ENCODE data around the gene C1QTNF9. TPM values are rescaled to one million over a fixed set of nuclear protein-coding genes. Genes with fewer than 3 reads are reported as not detected.

Gene C1QTNF9
- total and polyA plus RNA-seq, 2 donors (not counting 3 experiments of a cell fraction or from before 2014, with no cell fraction given) = not detected

GRCh38 chr13:24308068-24308445, 1.3 kb upstream of the C1QTNF9 start:
- Histone ChIP-seq H3K9ac (replicated peaks; ENCODE audit: extremely low read depth, insufficient read depth, low read length) (no peak overlapping the region), H3K4me3 (replicated peaks in 1 of 3; ENCODE audit: insufficient read depth in 1 of 3, low read depth in 1 of 3, low read length in 3 of 3) (no peak overlapping the region), H3K4me1 (ENCODE audit: control insufficient read depth, extremely low read depth, insufficient read depth, low read length) (no peaks in the 10 kb centered on the region), H4K20me1 (replicated peaks; ENCODE audit: control insufficient read depth, extremely low read depth, insufficient read depth, low read length) (no peaks in the 10 kb centered on the region), H3K9me3 (replicated peaks; ENCODE audit: control insufficient read depth, insufficient read depth, low read length) (no peaks in the 10 kb centered on the region), H3K9me1 (replicated peaks; ENCODE audit: control insufficient read depth, extremely low read depth, insufficient read depth, low read length) (no peaks in the 10 kb centered on the region), H3K4me2 (ENCODE audit: insufficient read depth, low read length) (no peak overlapping the region), H2AFZ (ENCODE audit: low read depth, low read length) (no peak overlapping the region), H3K79me2 (ENCODE audit: control insufficient read depth, insufficient read depth, low read length) (no peaks in the 10 kb centered on the region), H3K36me3 (ENCODE audit: control insufficient read depth in 2 of 2, extremely low read depth in 1 of 2, insufficient read depth in 2 of 2, low read length in 2 of 2) (no peaks in the 10 kb centered on the region), H3K27me3 (ENCODE audit: control insufficient read depth in 2 of 2, insufficient read depth in 2 of 2, low read length in 2 of 2) (no peaks in the 10 kb centered on the region), H3K27ac (ENCODE audit: insufficient read depth, low read depth, low read length) (no peak overlapping the region)
- ChIA-PET POLR2A (no interaction called here), CTCF (no interaction called here)
- dilution Hi-C loops (cut with MboI; ENCODE audit: extremely low pct_ligation_motif_present, low sequenced_read_pairs) = no loop called here
- FAIRE-seq = no peak
- no peak for TF ChIP-seq POLR2AphosphoS5 (IDR thresholded peaks at IDR 0.05; ENCODE audit: insufficient read depth, low read depth, low read length)
- TF ChIP-seq MAX (IDR thresholded peaks at IDR 0.05; ENCODE audit: insufficient read depth, insufficient read length) = no peak
- TF ChIP-seq, protein P1, sequence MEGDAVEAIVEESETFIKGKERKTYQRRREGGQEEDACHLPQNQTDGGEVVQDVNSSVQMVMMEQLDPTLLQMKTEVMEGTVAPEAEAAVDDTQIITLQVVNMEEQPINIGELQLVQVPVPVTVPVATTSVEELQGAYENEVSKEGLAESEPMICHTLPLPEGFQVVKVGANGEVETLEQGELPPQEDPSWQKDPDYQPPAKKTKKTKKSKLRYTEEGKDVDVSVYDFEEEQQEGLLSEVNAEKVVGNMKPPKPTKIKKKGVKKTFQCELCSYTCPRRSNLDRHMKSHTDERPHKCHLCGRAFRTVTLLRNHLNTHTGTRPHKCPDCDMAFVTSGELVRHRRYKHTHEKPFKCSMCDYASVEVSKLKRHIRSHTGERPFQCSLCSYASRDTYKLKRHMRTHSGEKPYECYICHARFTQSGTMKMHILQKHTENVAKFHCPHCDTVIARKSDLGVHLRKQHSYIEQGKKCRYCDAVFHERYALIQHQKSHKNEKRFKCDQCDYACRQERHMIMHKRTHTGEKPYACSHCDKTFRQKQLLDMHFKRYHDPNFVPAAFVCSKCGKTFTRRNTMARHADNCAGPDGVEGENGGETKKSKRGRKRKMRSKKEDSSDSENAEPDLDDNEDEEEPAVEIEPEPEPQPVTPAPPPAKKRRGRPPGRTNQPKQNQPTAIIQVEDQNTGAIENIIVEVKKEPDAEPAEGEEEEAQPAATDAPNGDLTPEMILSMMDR (IDR thresholded peaks at IDR 0.05; ENCODE audit: extremely low read depth in 1 of 2, insufficient read depth in 1 of 2, low read depth in 1 of 2, low read length in 2 of 2) = no peak
- no peak for TF ChIP-seq POLR2A (IDR thresholded peaks at IDR 0.05; ENCODE audit: low read depth, low read length)
- no TSS peak for BruUV-seq (replicated peaks)
- DNase-seq (ENCODE audit: low read depth, low spot score) = no peak
- intact Hi-C loops (cut with micrococcal nuclease) = no loop called here

GRCh38 chr13:24308488-24309020, 826 bp upstream of the C1QTNF9 start:
- H3K27me3 ChIP-seq (ENCODE audit: control insufficient read depth in 2 of 2, insufficient read depth in 2 of 2, low read length in 2 of 2) = no peaks in the 10 kb centered on the region
- H3K4me1 ChIP-seq (ENCODE audit: control insufficient read depth, extremely low read depth, insufficient read depth, low read length) = no peaks in the 10 kb centered on the region
- no peak overlapping the region for H2AFZ ChIP-seq (ENCODE audit: low read depth, low read length)

More at GRCh38 chr13:24308488-24309020, 826 bp upstream of the C1QTNF9 start:
- CTCF ChIA-PET = no interaction called here
- Histone ChIP-seq H3K9me3 (replicated peaks; ENCODE audit: control insufficient read depth, insufficient read depth, low read length) (no peaks in the 10 kb centered on the region), H3K9me1 (replicated peaks; ENCODE audit: control insufficient read depth, extremely low read depth, insufficient read depth, low read length) (no peaks in the 10 kb centered on the region), H3K79me2 (ENCODE audit: control insufficient read depth, insufficient read depth, low read length) (no peaks in the 10 kb centered on the region), H3K4me3 (replicated peaks in 1 of 3; ENCODE audit: insufficient read depth in 1 of 3, low read depth in 1 of 3, low read length in 3 of 3) (no peak overlapping the region), H3K27ac (ENCODE audit: insufficient read depth, low read depth, low read length) (no peak overlapping the region), H3K4me2 (ENCODE audit: insufficient read depth, low read length) (no peak overlapping the region), H3K9ac (replicated peaks; ENCODE audit: extremely low read depth, insufficient read depth, low read length) (no peak overlapping the region), H3K36me3 (ENCODE audit: control insufficient read depth in 2 of 2, extremely low read depth in 1 of 2, insufficient read depth in 2 of 2, low read length in 2 of 2) (no peaks in the 10 kb centered on the region), H4K20me1 (replicated peaks; ENCODE audit: control insufficient read depth, extremely low read depth, insufficient read depth, low read length) (no peaks in the 10 kb centered on the region)
- no TSS peak for BruUV-seq (replicated peaks)
- no peak for DNase-seq (ENCODE audit: low read depth, low spot score)
- TF ChIP-seq MAX (IDR thresholded peaks at IDR 0.05; ENCODE audit: insufficient read depth, insufficient read length) (no peak), MYC (IDR thresholded peaks at IDR 0.05; ENCODE audit: low read depth, low read length) (no peak), POLR2AphosphoS5 (IDR thresholded peaks at IDR 0.05; ENCODE audit: insufficient read depth, low read depth, low read length) (no peak), FOS (IDR thresholded peaks at IDR 0.05; ENCODE audit: borderline replicate concordance, insufficient read depth, low read length) (no peak), JUN (IDR thresholded peaks at IDR 0.05; ENCODE audit: borderline replicate concordance, insufficient read depth, insufficient read length, low read depth) (no peak), POLR2A (IDR thresholded peaks at IDR 0.05; ENCODE audit: low read depth, low read length) (no peak), EZH2 (IDR thresholded peaks at IDR 0.05; ENCODE audit: borderline replicate concordance, low read depth, low read length, severe bottlenecking) (no peak), GATA2 (IDR thresholded peaks at IDR 0.05; ENCODE audit: insufficient read depth, insufficient read length, low read depth, low read length) (no peak)
- TF ChIP-seq, protein P1 (IDR thresholded peaks at IDR 0.05; ENCODE audit: extremely low read depth in 1 of 2, insufficient read depth in 1 of 2, low read depth in 1 of 2, low read length in 2 of 2) = no peak
- dilution Hi-C loops (cut with MboI; ENCODE audit: extremely low pct_ligation_motif_present, low sequenced_read_pairs) (no loop called here), intact Hi-C loops (cut with micrococcal nuclease) (no loop called here)
- FAIRE-seq = no peak
- POLR2A ChIA-PET = no interaction called here
